Ishikawa (cell line): ENCODE measurements around the gene EGR4.

Experiments used
- CEBPB ChIP-seq: IDR thresholded peaks from 2 replicates; pipeline ENCODE4 v1.6.1; 2012
- EGR1 ChIP-seq: IDR thresholded peaks from 2 replicates; pipeline ENCODE4 v1.6.1; 2012
- EP300 ChIP-seq: IDR thresholded peaks from 2 replicates; pipeline ENCODE4 v1.6.1; 2012; ENCODE audit warnings: borderline replicate concordance
- FOXM1 ChIP-seq: IDR thresholded peaks from 2 replicates; pipeline ENCODE4 v1.6.1; 2012; ENCODE audit warnings: low read depth, borderline replicate concordance
- TAF1 ChIP-seq: IDR thresholded peaks from 2 replicates; pipeline ENCODE4 v1.6.1; 2012; ENCODE audit warnings: low read depth, mild to moderate bottlenecking
- TCF12 ChIP-seq: IDR thresholded peaks from 2 replicates; pipeline ENCODE4 v1.6.1; 2012; ENCODE audit warnings: low read depth

DNA sequence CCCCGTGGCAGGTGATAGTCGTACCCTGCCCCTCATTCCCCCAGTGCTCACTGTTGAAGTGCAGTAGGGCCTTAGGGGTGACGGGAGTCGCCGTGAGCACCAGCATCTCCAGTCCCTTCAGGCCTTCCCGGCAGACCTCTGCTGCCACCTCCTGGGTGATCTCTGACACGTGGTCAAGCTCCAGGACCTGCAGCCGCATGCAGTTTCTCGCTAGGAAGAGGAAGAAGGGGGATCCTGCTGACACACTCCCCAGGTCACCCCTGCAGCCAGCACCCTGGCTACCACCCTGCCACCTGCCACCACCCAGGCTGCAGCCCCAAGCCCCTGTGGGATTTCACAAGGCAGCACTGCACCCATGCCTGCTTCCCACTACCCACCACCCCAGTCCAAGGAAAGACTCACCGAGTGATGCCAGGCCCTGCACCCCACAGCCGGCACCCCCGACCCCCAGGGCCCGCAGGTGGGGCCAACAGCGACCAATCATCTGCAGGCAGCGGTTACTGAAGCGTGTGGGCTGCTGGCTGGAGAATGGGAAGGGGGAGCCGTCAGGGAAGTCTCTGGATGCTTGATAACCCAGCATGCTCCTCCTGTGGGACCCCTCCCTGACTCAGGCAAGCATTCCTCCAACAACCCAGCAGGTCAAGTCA is 32.9 kb downstream of the EGR4 start:
- no peak for TF ChIP-seq EP300
- no peak for TF ChIP-seq TCF12
- no peak for TF ChIP-seq FOXM1
- TF ChIP-seq EGR1: no peak
- no peak for TF ChIP-seq TAF1
- no peak for TF ChIP-seq CEBPB
